ENCODE measurements around the gene CDCA5. TPM values are rescaled to one million over a fixed set of nuclear protein-coding genes. Genes with fewer than 3 reads are reported as not detected.

Gene CDCA5
- total RNA-seq, 2 experiments from 2014 or later: 0.77 to 0.84 TPM

GRCh38 chr11:65132238-65132987 lies 48.6 kb upstream of the CDCA5 start:
- Mint-ChIP-seq H3K9me3 (no peaks in the 10 kb centered on the region), H3K27me3 (no peaks in the 10 kb centered on the region), H3K4me1 (ENCODE audit: low read depth) (peaks cover 45% of the 10 kb centered on the region), H3K4me3 (peak overlapping the region; percentile 99), H3K36me3 (ENCODE audit: low read depth) (peaks cover 77% of the 10 kb centered on the region), H3K27ac (peak overlapping the region; percentile 100)
- H3K27me3 ChIP-seq (ENCODE audit: control insufficient read depth in 1 of 2, insufficient read depth in 2 of 2, low read length in 2 of 2): no peaks in the 10 kb centered on the region
- DNase-seq (peak in 2 of 14 experiments; percentile 2 to 31), ATAC-seq (ENCODE audit: poor library complexity) (no peak)
- H3K36me3 ChIP-seq (ENCODE audit: insufficient read depth, low read length): peaks cover 58% of the 10 kb centered on the region
- TF ChIP-seq CTCF (IDR thresholded peaks at IDR 0.05): no peak
- H3K4me3 ChIP-seq (ENCODE audit: low read length): no peak overlapping the region
- H3K4me1 ChIP-seq (ENCODE audit: insufficient read depth, low read length): peaks cover 47% of the 10 kb centered on the region
- H3K27ac ChIP-seq (ENCODE audit: low read depth in 1 of 2, low read length in 2 of 2): no peak overlapping the region
- ChIA-PET CTCF (interaction anchor here (1.4 kb wide), 1 partner anchor 22 kb away, joined by 5 read pairs; no protein-coding TSS in a partner anchor), POLR2A (interaction anchor here (0.8 to 4.4 kb wide), 3 partner anchors 10 to 20 kb away, joined by 5 to 57 read pairs (median 18); partner anchors contain the start of genes FAU, MRPL49, TM7SF2 and ZNHIT2)
- H3K9me3 ChIP-seq (ENCODE audit: control insufficient read depth in 1 of 2, insufficient read depth in 1 of 2, low read length in 2 of 2): no peaks in the 10 kb centered on the region
- intact Hi-C loops (cut with DNase I, micrococcal nuclease): loop anchor here in 1 of 2 experiments (5.0 kb wide), 1 partner anchor 215 kb away; the partner anchor contains the start of gene ATG2A

GRCh38 chr11:65131895-65132237 lies 48.0 kb upstream of the CDCA5 start:
- H3K27ac ChIP-seq (ENCODE audit: low read depth in 1 of 2, low read length in 2 of 2): no peak overlapping the region
- TF ChIP-seq CTCF (IDR thresholded peaks at IDR 0.05): no peak
- H3K27ac Mint-ChIP-seq: peak overlapping the region; percentile 44

GRCh38 chr11:65131417-65131776 lies 47.6 kb upstream of the CDCA5 start:
- peak in 1 of 14 experiments; percentile 16 for DNase-seq
- ChIA-PET POLR2A (interaction anchor here (0.6 to 3.1 kb wide), 3 partner anchors 9 to 352 kb away, joined by 3 to 18 read pairs (median 5); partner anchors contain the start of genes FAU, MRPL49 and TM7SF2), CTCF (no interaction called here)
- Mint-ChIP-seq H3K27me3 (no peaks in the 10 kb centered on the region), H3K27ac (peak overlapping the region; percentile 44), H3K4me3 (peak overlapping the region; percentile 56), H3K4me1 (ENCODE audit: low read depth) (peaks cover 40% of the 10 kb centered on the region), H3K9me3 (no peaks in the 10 kb centered on the region), H3K36me3 (ENCODE audit: low read depth) (peaks cover 87% of the 10 kb centered on the region)
- intact Hi-C loops (cut with DNase I, micrococcal nuclease): loop anchor here in 1 of 2 experiments (5.0 kb wide), 1 partner anchor 214 kb away; the partner anchor contains the start of gene ATG2A
- TF ChIP-seq CTCF (IDR thresholded peaks at IDR 0.05): no peak
- no peak for ATAC-seq (ENCODE audit: poor library complexity)
- H3K4me1 ChIP-seq (ENCODE audit: insufficient read depth, low read length): peaks cover 44% of the 10 kb centered on the region
- H3K4me3 ChIP-seq (ENCODE audit: low read length): no peak overlapping the region
- H3K27me3 ChIP-seq (ENCODE audit: control insufficient read depth in 1 of 2, insufficient read depth in 2 of 2, low read length in 2 of 2): no peaks in the 10 kb centered on the region
- H3K9me3 ChIP-seq (ENCODE audit: control insufficient read depth in 1 of 2, insufficient read depth in 1 of 2, low read length in 2 of 2): no peaks in the 10 kb centered on the region
- H3K36me3 ChIP-seq (ENCODE audit: insufficient read depth, low read length): peaks cover 68% of the 10 kb centered on the region
- H3K27ac ChIP-seq (ENCODE audit: low read depth in 1 of 2, low read length in 2 of 2): no peak overlapping the region

More at GRCh38 chr11:65131895-65132237, 48.0 kb upstream of the CDCA5 start:
- Mint-ChIP-seq H3K4me1 (ENCODE audit: low read depth) (peaks cover 45% of the 10 kb centered on the region), H3K36me3 (ENCODE audit: low read depth) (peaks cover 82% of the 10 kb centered on the region), H3K9me3 (no peaks in the 10 kb centered on the region), H3K27me3 (no peaks in the 10 kb centered on the region), H3K4me3 (peak overlapping the region; percentile 30)
- peaks cover 47% of the 10 kb centered on the region for H3K4me1 ChIP-seq (ENCODE audit: insufficient read depth, low read length)
- H3K9me3 ChIP-seq (ENCODE audit: control insufficient read depth in 1 of 2, insufficient read depth in 1 of 2, low read length in 2 of 2): no peaks in the 10 kb centered on the region
- H3K27me3 ChIP-seq (ENCODE audit: control insufficient read depth in 1 of 2, insufficient read depth in 2 of 2, low read length in 2 of 2): no peaks in the 10 kb centered on the region
- intact Hi-C loops (cut with DNase I, micrococcal nuclease): loop anchor here in 1 of 2 experiments (5.0 kb wide), 1 partner anchor 215 kb away; the partner anchor contains the start of gene ATG2A
- DNase-seq (peak in 1 of 14 experiments; percentile 11), ATAC-seq (ENCODE audit: poor library complexity) (no peak)
- H3K36me3 ChIP-seq (ENCODE audit: insufficient read depth, low read length): peaks cover 63% of the 10 kb centered on the region
- H3K4me3 ChIP-seq (ENCODE audit: low read length): no peak overlapping the region
- POLR2A ChIA-PET: interaction anchor here (0.8 to 3.1 kb wide), 2 partner anchors 10 to 20 kb away, joined by 5 to 18 read pairs; partner anchors contain the start of genes FAU, MRPL49 and TM7SF2
- CTCF ChIA-PET: no interaction called here

All from CD4-positive, alpha-beta T cell (primary cell).